Measurements from ENCODE around the gene NUBP2.

DNA sequence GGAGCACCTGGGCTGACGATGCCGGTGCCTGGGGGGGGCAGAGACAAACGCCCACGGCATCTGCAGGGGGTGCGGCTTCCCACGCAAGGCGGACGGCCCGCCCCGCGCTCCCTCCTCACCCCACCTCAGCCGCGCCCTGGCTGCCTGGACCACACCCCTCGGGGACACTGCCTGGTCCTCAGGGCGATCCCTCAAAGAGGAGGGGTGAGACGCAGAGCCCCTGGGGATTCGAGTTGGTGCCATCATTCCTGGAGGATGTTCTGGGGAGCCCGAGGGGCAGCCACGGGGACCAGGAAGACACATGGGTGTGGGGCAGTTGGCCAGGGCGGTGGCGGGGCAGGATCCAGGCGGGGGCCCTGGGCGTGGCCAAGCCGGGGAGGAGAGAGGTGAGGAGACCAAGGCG lies 6.9 kb downstream of the NUBP2 start:
- TF ChIP-seq POLR2A (IDR thresholded peaks at IDR 0.05) (no peak), POLR2AphosphoS5 (IDR thresholded peaks at IDR 0.05) (no peak)
